Ishikawa (cell line): ENCODE data around the gene ENDOD1.

Experiments used
- CEBPB ChIP-seq: IDR thresholded peaks from 2 replicates; pipeline ENCODE4 v1.6.1; 2012
- CREB1 ChIP-seq: IDR thresholded peaks from 2 replicates; pipeline ENCODE4 v1.6.1; 2012; ENCODE audit warnings: low read depth
- EGR1 ChIP-seq: IDR thresholded peaks from 2 replicates; pipeline ENCODE4 v1.6.1; 2012
- EP300 ChIP-seq: IDR thresholded peaks from 2 replicates; pipeline ENCODE4 v1.6.1; 2012; ENCODE audit warnings: borderline replicate concordance
- FOXM1 ChIP-seq: IDR thresholded peaks from 2 replicates; pipeline ENCODE4 v1.6.1; 2012; ENCODE audit warnings: low read depth, borderline replicate concordance
- MAX ChIP-seq: IDR thresholded peaks from 2 replicates; pipeline ENCODE4 v1.6.1; 2012
- NFIC ChIP-seq: IDR thresholded peaks from 2 replicates; pipeline ENCODE4 v1.6.1; 2012
- RAD21 ChIP-seq: IDR thresholded peaks from 2 replicates; pipeline ENCODE4 v1.6.1; 2012; ENCODE audit warnings: low read depth
- REST ChIP-seq: IDR thresholded peaks from 2 replicates; pipeline ENCODE4 v1.6.1; 2012; ENCODE audit warnings: low read depth, mild to moderate bottlenecking
- TAF1 ChIP-seq: IDR thresholded peaks from 2 replicates; pipeline ENCODE4 v1.6.1; 2012; ENCODE audit warnings: low read depth, mild to moderate bottlenecking
- TCF12 ChIP-seq: IDR thresholded peaks from 2 replicates; pipeline ENCODE4 v1.6.1; 2012; ENCODE audit warnings: low read depth
- TEAD4 ChIP-seq: IDR thresholded peaks from 2 replicates; pipeline ENCODE4 v1.6.1; 2012
- YY1 ChIP-seq: IDR thresholded peaks from 2 replicates; pipeline ENCODE4 v1.6.1; 2012; ENCODE audit warnings: low read depth

GRCh38 chr11:95137299-95137698 lies 47.7 kb downstream of the ENDOD1 start:
- no peak for TF ChIP-seq TAF1
- TF ChIP-seq RAD21: no peak
- TF ChIP-seq FOXM1: no peak
- no peak for TF ChIP-seq EP300
- TF ChIP-seq TEAD4: no peak
- TF ChIP-seq TCF12: no peak
- no peak for TF ChIP-seq CEBPB
- TF ChIP-seq YY1: no peak
- no peak for TF ChIP-seq CREB1
- no peak for TF ChIP-seq REST
- no peak for TF ChIP-seq NFIC
- TF ChIP-seq EGR1: no peak
- no peak for TF ChIP-seq MAX
